ENCODE data around the gene ATP9A. TPM values are rescaled to one million over a fixed set of nuclear protein-coding genes. Genes with fewer than 3 reads are reported as not detected.

ATP9A gene
- total and polyA plus RNA-seq, 4 donors, result 10.6 to 59.8 (median 33.2) TPM

DNA sequence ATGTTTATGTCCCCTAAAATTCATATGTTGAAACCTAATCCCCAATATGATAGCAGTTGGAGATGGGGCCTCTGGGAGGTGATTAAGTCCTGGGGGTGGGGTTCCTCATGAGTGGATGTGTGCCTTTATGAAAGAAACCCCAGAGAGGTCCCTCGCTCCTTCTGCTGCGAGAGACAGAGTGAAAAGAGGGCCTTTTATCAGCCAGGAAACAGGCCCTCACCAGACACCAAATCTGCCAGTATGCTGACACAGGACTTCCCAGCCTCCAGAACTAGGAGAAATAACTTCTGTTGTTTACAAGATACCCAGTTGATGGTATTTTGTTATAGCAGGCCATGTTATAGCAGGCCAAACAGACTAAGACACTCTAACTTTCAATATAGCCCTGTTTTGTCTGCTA is 124.8 kb downstream of the ATP9A start:
- H3K27me3 ChIP-seq (ENCODE audit: control insufficient read depth in 1 of 2, insufficient read depth in 2 of 2, low read length in 1 of 2), result no peaks in the 10 kb centered on the region
- DNase-seq, result no peak
- 70 to 91% methylated on average over 2 of the region's 2 CpGs for WGBS, 2 donors
- no peak overlapping the region for H3K4me3 ChIP-seq (ENCODE audit: low read length in 2 of 2)
- no peak overlapping the region for H3K27ac ChIP-seq (ENCODE audit: low read depth in 1 of 2, low read length in 2 of 2)
- H3K36me3 ChIP-seq (ENCODE audit: control insufficient read depth in 1 of 2, insufficient read depth in 2 of 2, low read length in 1 of 2), result no peaks in the 10 kb centered on the region
- intact Hi-C loops (cut with DNase I), result no loop called here
- ATAC-seq (ENCODE audit: low FRiP score), result no peak
- no peaks in the 10 kb centered on the region for H3K4me1 ChIP-seq (ENCODE audit: control insufficient read depth in 1 of 2, insufficient read depth in 2 of 2, low read length in 2 of 2)
- no peaks in the 10 kb centered on the region for H3K9me3 ChIP-seq (ENCODE audit: control insufficient read depth, low read length)

DNA sequence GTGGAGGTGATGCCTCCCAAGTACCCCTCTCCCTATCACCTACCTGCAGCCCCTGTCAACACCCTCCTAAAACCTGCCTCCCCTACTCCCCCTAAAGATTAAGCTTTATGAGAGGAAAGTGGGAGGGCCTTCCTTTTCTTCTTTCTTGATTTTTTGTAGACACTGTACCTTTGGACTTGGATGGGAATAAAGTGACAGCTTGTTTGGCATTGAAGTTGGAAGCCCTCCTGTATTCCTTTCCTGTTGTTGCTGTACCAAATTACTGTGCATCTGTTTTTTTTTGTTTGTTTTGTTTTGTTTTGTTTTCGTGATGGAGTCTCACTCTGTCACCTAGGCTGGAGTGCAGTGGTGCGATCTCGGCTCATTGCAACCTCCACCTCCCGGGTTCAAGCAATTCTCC is 126.3 kb downstream of the ATP9A start:
- Histone ChIP-seq H3K4me3 (ENCODE audit: low read length in 2 of 2) (no peak overlapping the region), H3K27ac (ENCODE audit: low read depth in 1 of 2, low read length in 2 of 2) (no peak overlapping the region), H3K9me3 (ENCODE audit: control insufficient read depth, low read length) (no peaks in the 10 kb centered on the region), H3K36me3 (ENCODE audit: control insufficient read depth in 1 of 2, insufficient read depth in 2 of 2, low read length in 1 of 2) (no peaks in the 10 kb centered on the region), H3K27me3 (ENCODE audit: control insufficient read depth in 1 of 2, insufficient read depth in 2 of 2, low read length in 1 of 2) (no peaks in the 10 kb centered on the region), H3K4me1 (ENCODE audit: control insufficient read depth in 1 of 2, insufficient read depth in 2 of 2, low read length in 2 of 2) (no peaks in the 10 kb centered on the region)
- WGBS, 2 donors, result 94 to 95% methylated on average over 4 of the region's 4 CpGs
- intact Hi-C loops (cut with DNase I), result no loop called here
- no peak for ATAC-seq (ENCODE audit: low FRiP score)
- no peak for DNase-seq

DNA sequence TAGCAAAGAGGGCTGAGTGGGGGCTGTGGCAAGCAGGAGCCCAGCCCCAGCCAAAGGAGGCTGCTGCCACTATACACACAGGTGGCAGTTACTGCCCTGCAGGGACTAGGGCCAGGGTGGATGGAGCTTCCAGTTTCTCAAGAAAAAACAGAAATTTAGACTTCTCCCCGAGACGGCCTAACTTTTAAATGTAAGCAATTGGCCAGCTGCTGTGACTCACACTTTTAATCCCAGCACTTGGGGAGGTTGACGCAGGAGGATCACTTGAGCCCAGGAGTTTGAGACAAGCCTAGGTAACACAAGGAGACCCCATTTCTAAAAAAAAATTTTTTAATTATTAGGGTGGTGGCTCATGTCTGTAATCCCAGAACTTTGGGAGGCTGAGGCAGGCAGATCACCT is 127.4 kb downstream of the ATP9A start:
- Histone ChIP-seq H3K4me3 (ENCODE audit: low read length in 2 of 2) (no peak overlapping the region), H3K4me1 (ENCODE audit: control insufficient read depth in 1 of 2, insufficient read depth in 2 of 2, low read length in 2 of 2) (no peaks in the 10 kb centered on the region), H3K36me3 (ENCODE audit: control insufficient read depth in 1 of 2, insufficient read depth in 2 of 2, low read length in 1 of 2) (no peaks in the 10 kb centered on the region), H3K27me3 (ENCODE audit: control insufficient read depth in 1 of 2, insufficient read depth in 2 of 2, low read length in 1 of 2) (no peaks in the 10 kb centered on the region), H3K9me3 (ENCODE audit: control insufficient read depth, low read length) (no peaks in the 10 kb centered on the region), H3K27ac (ENCODE audit: low read depth in 1 of 2, low read length in 2 of 2) (no peak overlapping the region)
- WGBS, 2 donors, result 24 to 33% methylated on average over 3 of the region's 3 CpGs
- no peak for ATAC-seq (ENCODE audit: low FRiP score)
- no peak for DNase-seq
- intact Hi-C loops (cut with DNase I), result no loop called here

DNA sequence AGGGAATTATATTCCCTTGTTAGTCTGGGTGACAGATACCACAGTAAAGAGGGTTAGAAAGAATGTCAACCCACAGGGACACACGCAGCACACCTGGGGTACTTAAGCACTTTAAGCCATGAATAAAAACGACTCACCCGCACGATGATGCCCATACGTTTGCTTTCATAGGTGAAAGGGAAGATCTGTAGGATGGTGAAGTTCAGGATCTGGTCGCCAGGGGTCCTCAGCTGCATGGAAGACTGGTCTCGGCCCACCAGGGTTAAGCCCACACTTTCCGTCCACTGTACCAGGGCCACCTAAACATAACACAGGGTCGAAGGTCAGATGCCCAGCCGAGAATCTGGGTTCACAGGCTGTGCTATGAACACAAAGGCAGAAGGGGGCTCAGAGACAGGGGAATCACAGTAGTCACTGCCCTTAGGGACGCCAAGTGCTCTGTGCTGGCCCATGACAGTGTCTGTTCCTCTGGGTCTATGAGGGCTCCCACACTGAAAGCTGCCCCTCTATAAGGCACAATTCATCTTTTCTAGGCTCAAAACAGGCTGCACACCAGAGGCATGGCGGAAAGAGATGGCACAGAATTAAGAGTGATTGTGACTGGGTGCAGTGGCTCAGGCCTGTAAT is 128.9 kb downstream of the ATP9A start:
- WGBS, 2 donors, result 29 to 30% methylated on average over 12 of the region's 12 CpGs
- peak; percentile 73 to 89 for DNase-seq

DNA sequence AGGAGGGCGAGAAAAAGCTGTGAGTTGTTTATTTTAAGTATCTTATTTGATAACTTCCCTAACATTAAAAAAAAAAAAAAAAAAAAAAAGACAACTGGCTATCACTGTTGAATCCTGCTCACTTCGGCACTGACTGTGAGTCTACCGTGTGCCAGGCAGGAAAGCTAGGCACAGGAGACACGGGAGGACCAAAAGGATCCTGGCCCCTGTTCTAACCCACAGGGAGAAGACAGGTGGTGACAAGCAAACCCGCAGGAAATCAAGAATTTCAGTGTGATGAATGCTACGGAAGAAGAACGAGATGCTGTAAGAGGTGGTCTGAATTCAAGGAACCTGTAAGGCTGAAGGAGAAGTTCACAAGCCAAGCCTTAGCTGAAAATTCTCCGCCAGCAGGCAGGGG is 130.9 kb downstream of the ATP9A start:
- Histone ChIP-seq H3K36me3 (ENCODE audit: control insufficient read depth in 1 of 2, insufficient read depth in 2 of 2, low read length in 1 of 2) (no peaks in the 10 kb centered on the region), H3K27ac (ENCODE audit: low read depth in 1 of 2, low read length in 2 of 2) (no peak overlapping the region), H3K4me1 (ENCODE audit: control insufficient read depth in 1 of 2, insufficient read depth in 2 of 2, low read length in 2 of 2) (no peaks in the 10 kb centered on the region), H3K4me3 (ENCODE audit: low read length in 2 of 2) (no peak overlapping the region), H3K9me3 (ENCODE audit: control insufficient read depth, low read length) (no peaks in the 10 kb centered on the region), H3K27me3 (ENCODE audit: control insufficient read depth in 1 of 2, insufficient read depth in 2 of 2, low read length in 1 of 2) (no peaks in the 10 kb centered on the region)
- intact Hi-C loops (cut with DNase I), result loop anchor here (5.0 to 10.0 kb wide), 3 partner anchors 128 to 445 kb away; partner anchors contain the start of gene ATP9A (in 1 of the 2)
- DNase-seq (no peak), ATAC-seq (ENCODE audit: low FRiP score) (no peak)
- WGBS, 2 donors, result 89 to 90% methylated on average over 8 of the region's 8 CpGs

More for the DNA sequence above, 128.9 kb downstream of the ATP9A start:
- ATAC-seq (ENCODE audit: low FRiP score), result peak; percentile 68
- Histone ChIP-seq H3K27me3 (ENCODE audit: control insufficient read depth in 1 of 2, insufficient read depth in 2 of 2, low read length in 1 of 2) (no peaks in the 10 kb centered on the region), H3K4me1 (ENCODE audit: control insufficient read depth in 1 of 2, insufficient read depth in 2 of 2, low read length in 2 of 2) (no peaks in the 10 kb centered on the region), H3K27ac (ENCODE audit: low read depth in 1 of 2, low read length in 2 of 2) (no peak overlapping the region), H3K9me3 (ENCODE audit: control insufficient read depth, low read length) (no peaks in the 10 kb centered on the region), H3K4me3 (ENCODE audit: low read length in 2 of 2) (no peak overlapping the region), H3K36me3 (ENCODE audit: control insufficient read depth in 1 of 2, insufficient read depth in 2 of 2, low read length in 1 of 2) (no peaks in the 10 kb centered on the region)
- intact Hi-C loops (cut with DNase I), result loop anchor here (5.0 to 10.0 kb wide), 3 partner anchors 125 to 443 kb away; partner anchors contain the start of gene ATP9A (in 1 of the 2)

DNA sequence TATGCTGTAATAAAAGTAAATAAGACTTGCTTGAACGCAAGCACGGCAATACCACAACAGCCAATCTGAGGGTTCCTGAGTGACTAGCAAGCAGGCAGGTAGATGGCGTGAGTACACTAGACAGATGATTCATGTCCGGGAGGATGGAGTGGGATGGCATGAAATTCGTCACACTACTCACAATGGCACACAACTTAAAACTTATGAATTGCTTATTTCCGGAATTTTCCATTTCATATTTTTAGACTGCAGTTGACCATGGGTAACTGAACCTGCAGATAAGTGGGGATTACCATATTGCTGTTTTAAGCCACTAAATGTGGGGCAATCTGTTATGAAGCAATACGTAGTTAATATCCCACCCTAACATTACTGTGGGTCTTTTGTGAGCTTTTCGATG is 132.1 kb downstream of the ATP9A start:
- 79 to 84% methylated on average over 8 of the region's 8 CpGs for WGBS, 2 donors
- Histone ChIP-seq H3K9me3 (ENCODE audit: control insufficient read depth, low read length) (no peaks in the 10 kb centered on the region), H3K27ac (ENCODE audit: low read depth in 1 of 2, low read length in 2 of 2) (no peak overlapping the region), H3K27me3 (ENCODE audit: control insufficient read depth in 1 of 2, insufficient read depth in 2 of 2, low read length in 1 of 2) (no peaks in the 10 kb centered on the region), H3K36me3 (ENCODE audit: control insufficient read depth in 1 of 2, insufficient read depth in 2 of 2, low read length in 1 of 2) (no peaks in the 10 kb centered on the region), H3K4me3 (ENCODE audit: low read length in 2 of 2) (no peak overlapping the region), H3K4me1 (ENCODE audit: control insufficient read depth in 1 of 2, insufficient read depth in 2 of 2, low read length in 2 of 2) (no peaks in the 10 kb centered on the region)
- intact Hi-C loops (cut with DNase I), result loop anchor here (5.0 to 10.0 kb wide), 3 partner anchors 129 to 446 kb away; partner anchors contain the start of gene ATP9A (in 1 of the 2)
- ATAC-seq (ENCODE audit: low FRiP score) (no peak), DNase-seq (no peak)

DNA sequence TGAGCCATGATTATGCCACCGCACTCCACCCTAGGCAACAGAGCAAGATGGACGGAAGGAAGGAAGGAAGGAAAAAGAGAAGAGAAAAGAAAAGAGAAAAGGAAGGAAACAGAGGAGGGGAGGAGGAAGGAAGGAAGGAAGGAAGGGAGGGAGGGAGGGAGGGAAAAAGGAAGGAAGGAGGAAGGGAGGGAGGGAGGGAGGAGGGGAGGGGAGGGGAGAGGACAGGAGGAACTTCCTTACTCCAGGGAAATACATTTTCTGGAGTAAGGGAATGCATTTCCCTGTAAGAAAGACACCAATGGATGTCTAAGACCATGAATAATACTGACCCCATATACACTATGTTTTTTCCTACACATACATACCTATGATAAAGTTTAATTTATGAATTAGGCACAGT is 132.5 kb downstream of the ATP9A start:
- Histone ChIP-seq H3K4me3 (ENCODE audit: low read length in 2 of 2) (no peak overlapping the region), H3K36me3 (ENCODE audit: control insufficient read depth in 1 of 2, insufficient read depth in 2 of 2, low read length in 1 of 2) (no peaks in the 10 kb centered on the region), H3K27me3 (ENCODE audit: control insufficient read depth in 1 of 2, insufficient read depth in 2 of 2, low read length in 1 of 2) (no peaks in the 10 kb centered on the region), H3K27ac (ENCODE audit: low read depth in 1 of 2, low read length in 2 of 2) (no peak overlapping the region), H3K9me3 (ENCODE audit: control insufficient read depth, low read length) (no peaks in the 10 kb centered on the region), H3K4me1 (ENCODE audit: control insufficient read depth in 1 of 2, insufficient read depth in 2 of 2, low read length in 2 of 2) (peaks cover 0 to 1% of the 10 kb centered on the region in 2 donors)
- intact Hi-C loops (cut with DNase I), result loop anchor here (5.0 to 10.0 kb wide), 3 partner anchors 129 to 447 kb away; partner anchors contain the start of gene ATP9A (in 1 of the 2)
- no peak for ATAC-seq (ENCODE audit: low FRiP score)
- no peak for DNase-seq
- WGBS, 2 donors, result 99 to 100% methylated on average over 2 of the region's 2 CpGs

DNA sequence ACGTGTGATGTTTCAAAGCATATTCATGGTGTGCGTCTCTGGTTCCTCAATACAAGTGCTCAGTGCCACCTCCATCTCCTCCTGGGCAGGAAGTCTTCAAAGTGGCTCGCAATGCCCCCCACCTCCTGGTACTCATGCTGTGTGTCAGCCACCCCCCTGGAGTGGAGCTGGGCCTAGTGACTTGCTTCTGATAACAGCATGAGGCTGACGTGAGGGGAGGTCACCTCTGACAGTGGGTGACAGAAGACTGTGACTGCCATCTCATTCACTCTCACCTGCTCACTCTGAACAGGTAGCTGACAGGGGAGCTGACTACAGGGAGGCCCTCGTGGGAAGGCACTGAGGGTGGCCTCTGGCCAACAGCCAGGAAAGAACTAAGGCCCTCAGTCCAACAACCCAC is 133.3 kb downstream of the ATP9A start:
- H3K4me1 ChIP-seq (ENCODE audit: control insufficient read depth in 1 of 2, insufficient read depth in 2 of 2, low read length in 2 of 2), result peaks cover 0 to 3% of the 10 kb centered on the region in 2 donors
- ATAC-seq (ENCODE audit: low FRiP score) (no peak), DNase-seq (peak in 1 of 2 donors; percentile 61)
- H3K36me3 ChIP-seq (ENCODE audit: control insufficient read depth in 1 of 2, insufficient read depth in 2 of 2, low read length in 1 of 2), result no peaks in the 10 kb centered on the region
- H3K4me3 ChIP-seq (ENCODE audit: low read length in 2 of 2), result no peak overlapping the region
- no peak overlapping the region for H3K27ac ChIP-seq (ENCODE audit: low read depth in 1 of 2, low read length in 2 of 2)
- H3K9me3 ChIP-seq (ENCODE audit: control insufficient read depth, low read length), result no peaks in the 10 kb centered on the region
- WGBS, 2 donors, result 65 to 69% methylated on average over 5 of the region's 5 CpGs
- no peaks in the 10 kb centered on the region for H3K27me3 ChIP-seq (ENCODE audit: control insufficient read depth in 1 of 2, insufficient read depth in 2 of 2, low read length in 1 of 2)
- intact Hi-C loops (cut with DNase I), result loop anchor here (5.0 to 10.0 kb wide), 3 partner anchors 130 to 447 kb away; partner anchors contain the start of gene ATP9A (in 1 of the 2)

DNA sequence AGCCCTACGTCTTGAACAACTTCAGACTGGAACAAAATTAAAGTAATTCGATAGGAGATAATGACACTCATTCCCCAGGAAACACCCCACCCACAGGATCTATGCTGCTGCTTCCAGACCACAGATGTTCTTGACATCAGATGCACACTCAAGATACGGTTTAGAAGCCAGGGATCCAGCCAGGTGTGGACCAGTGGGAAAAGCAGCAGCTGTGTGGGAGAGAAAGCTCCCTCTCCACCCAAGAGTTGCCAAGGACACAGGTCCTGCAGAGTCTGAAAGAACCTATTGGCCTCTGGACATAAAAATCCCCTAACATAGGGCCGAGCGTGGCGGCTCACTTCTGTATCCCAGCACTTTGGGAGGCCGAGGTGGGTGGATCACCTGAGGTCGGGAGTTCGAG is 133.9 kb downstream of the ATP9A start:
- no peaks in the 10 kb centered on the region for H3K27me3 ChIP-seq (ENCODE audit: control insufficient read depth in 1 of 2, insufficient read depth in 2 of 2, low read length in 1 of 2)
- H3K27ac ChIP-seq (ENCODE audit: low read depth in 1 of 2, low read length in 2 of 2), result no peak overlapping the region
- peaks cover 0 to 3% of the 10 kb centered on the region in 2 donors for H3K4me1 ChIP-seq (ENCODE audit: control insufficient read depth in 1 of 2, insufficient read depth in 2 of 2, low read length in 2 of 2)
- no peak for DNase-seq
- WGBS, 2 donors, result 82 to 85% methylated on average over 9 of the region's 9 CpGs
- H3K9me3 ChIP-seq (ENCODE audit: control insufficient read depth, low read length), result no peaks in the 10 kb centered on the region
- no peaks in the 10 kb centered on the region for H3K36me3 ChIP-seq (ENCODE audit: control insufficient read depth in 1 of 2, insufficient read depth in 2 of 2, low read length in 1 of 2)
- H3K4me3 ChIP-seq (ENCODE audit: low read length in 2 of 2), result no peak overlapping the region
- intact Hi-C loops (cut with DNase I), result loop anchor here in 1 of 2 donors (10.0 kb wide), 1 partner anchor 131 kb away; the partner anchor contains the start of gene ATP9A
- ATAC-seq (ENCODE audit: low FRiP score), result no peak

All from aorta (tissue), 5 donors.